GM12873 (cell line): ENCODE results near the gene FMOD.

Experiments used
- CTCF ChIP-seq: IDR thresholded peaks from 2 replicates; pipeline ENCODE4 v1.5.1; 2012; ENCODE audit warnings: low read depth, mild to moderate bottlenecking, moderate library complexity, low read length, control low read depth; ENCODE audit not compliant: insufficient read depth; ENCODE audit errors: missing control alignments

Gene FMOD

GRCh38 chr1:203300441-203301330 is 50.2 kb downstream of the FMOD start:
- TF ChIP-seq CTCF, result no peak

GRCh38 chr1:203299169-203299568 is 51.8 kb downstream of the FMOD start:
- TF ChIP-seq CTCF, result peak; percentile 39

- TF ChIP-seq CTCF, result no peak
Measured at GRCh38 chr1:203296460-203297073, 54.4 kb downstream of the FMOD start.

GRCh38 chr1:203295796-203296195 is 55.1 kb downstream of the FMOD start:
- no peak for TF ChIP-seq CTCF

- TF ChIP-seq CTCF, result no peak
Measured at GRCh38 chr1:203291201-203292096, 59.5 kb downstream of the FMOD start.
